Chondrocyte (in vitro differentiated cells): ENCODE data around the gene ANP32E. TPM values are rescaled to one million over a fixed set of nuclear protein-coding genes. Genes with fewer than 3 reads are reported as not detected.

ENCODE experiments used
- DNase-seq: peaks from one replicate; pipeline ENCODE4 v3.0.0; 2021; ENCODE audit warnings: mixed read lengths, low spot score
- H3K27ac Mint-ChIP-seq: one replicate; pipeline ENCODE4 v1.8.0; 2021; ENCODE audit warnings: mild to moderate bottlenecking, moderate library complexity, mixed read lengths; ENCODE audit not compliant: unreplicated experiment
- H3K27me3 Mint-ChIP-seq: 2 replicates; pipeline ENCODE4 v1.8.0; 2021; ENCODE audit warnings: low read depth, mixed read lengths
- H3K36me3 Mint-ChIP-seq: 2 replicates; pipeline ENCODE4 v1.8.0; 2021; ENCODE audit warnings: low read depth, mixed read lengths
- H3K4me1 Mint-ChIP-seq: 2 replicates; pipeline ENCODE4 v1.8.0; 2021; ENCODE audit warnings: low read depth, mild to moderate bottlenecking, mixed read lengths
- H3K4me3 Mint-ChIP-seq: one replicate; pipeline ENCODE4 v1.8.0; 2021; ENCODE audit warnings: mild to moderate bottlenecking, moderate library complexity, mixed read lengths; ENCODE audit not compliant: unreplicated experiment
- H3K9me3 Mint-ChIP-seq: 2 replicates; pipeline ENCODE4 v1.8.0; 2021; ENCODE audit warnings: low read depth, mixed read lengths
- CTCF ChIP-seq: fragments of 200-600 bp; sonication (generic); IDR thresholded peaks from 2 replicates; pipeline ENCODE4 v1.5.0; 2021; ENCODE audit warnings: antibody characterized with exemption, mild to moderate bottlenecking, moderate library complexity
- total RNA-seq: library from RNA; stranded (reverse); gene quantifications from 3 replicates; pipeline ENCODE4 v1.2.1, GENCODE V29; 2021

ANP32E gene
- total RNA-seq, 1 donor from 2014 or later = 34.5 TPM

GRCh38 chr1:150171801-150172200 is 64.1 kb downstream of the ANP32E start:
- Mint-ChIP-seq H3K4me1 (peaks cover 22% of the 10 kb centered on the region), H3K27me3 (no peaks in the 10 kb centered on the region), H3K36me3 (no peaks in the 10 kb centered on the region), H3K4me3 (no peak overlapping the region), H3K27ac (peak overlapping the region; percentile 30), H3K9me3 (no peaks in the 10 kb centered on the region)
- no peak for TF ChIP-seq CTCF
- no peak for DNase-seq

GRCh38 chr1:150168960-150169601 is 66.8 kb downstream of the ANP32E start:
- Mint-ChIP-seq H3K4me1 (peaks cover 24% of the 10 kb centered on the region), H3K27me3 (no peaks in the 10 kb centered on the region), H3K36me3 (no peaks in the 10 kb centered on the region), H3K4me3 (no peak overlapping the region), H3K27ac (no peak overlapping the region), H3K9me3 (no peaks in the 10 kb centered on the region)
- peak; percentile 93 for TF ChIP-seq CTCF
- no peak for DNase-seq

Other genes with a start within 250 kb of the ANP32E start
- gene OTUD7B, start 225.4 kb downstream of the ANP32E start, total RNA-seq = 24.5 to 29.0 TPM (median 25.3 TPM) in 3 replicates
- gene VPS45, start 168.3 kb downstream of the ANP32E start, total RNA-seq = 28.7 to 55.3 TPM (median 33.1 TPM) in 3 replicates
- gene PLEKHO1, start 86.2 kb downstream of the ANP32E start, total RNA-seq = 40.7 to 55.4 TPM (median 52.5 TPM) in 3 replicates
- gene CA14, start 21.7 kb upstream of the ANP32E start, total RNA-seq = not detected in 3 replicates
- 83.0 to 99.5 TPM (median 89.7 TPM) in 3 replicates for gene APH1A, start 32.9 kb upstream of the ANP32E start, total RNA-seq
- 29.0 to 31.9 TPM (median 31.0 TPM) in 3 replicates for gene C1orf54, start 36.7 kb upstream of the ANP32E start, total RNA-seq
- gene CIART, start 46.4 kb upstream of the ANP32E start, total RNA-seq = 3.1 to 3.9 TPM (median 3.1 TPM) in 3 replicates
- 56.4 to 68.3 TPM (median 58.5 TPM) in 3 replicates for gene MRPS21, start 57.7 kb upstream of the ANP32E start, total RNA-seq
- gene PRPF3, start 85.4 kb upstream of the ANP32E start, total RNA-seq = 36.5 to 52.1 TPM (median 39.6 TPM) in 3 replicates
- gene RPRD2, start 128.0 kb upstream of the ANP32E start, total RNA-seq = 22.2 to 27.0 TPM (median 22.2 TPM) in 3 replicates